ENCODE results near the gene ASB15. TPM values are rescaled to one million over a fixed set of nuclear protein-coding genes. Genes with fewer than 3 reads are reported as not detected.

Gene ASB15
- total RNA-seq, 4 donors from 2014 or later, result not detected

DNA sequence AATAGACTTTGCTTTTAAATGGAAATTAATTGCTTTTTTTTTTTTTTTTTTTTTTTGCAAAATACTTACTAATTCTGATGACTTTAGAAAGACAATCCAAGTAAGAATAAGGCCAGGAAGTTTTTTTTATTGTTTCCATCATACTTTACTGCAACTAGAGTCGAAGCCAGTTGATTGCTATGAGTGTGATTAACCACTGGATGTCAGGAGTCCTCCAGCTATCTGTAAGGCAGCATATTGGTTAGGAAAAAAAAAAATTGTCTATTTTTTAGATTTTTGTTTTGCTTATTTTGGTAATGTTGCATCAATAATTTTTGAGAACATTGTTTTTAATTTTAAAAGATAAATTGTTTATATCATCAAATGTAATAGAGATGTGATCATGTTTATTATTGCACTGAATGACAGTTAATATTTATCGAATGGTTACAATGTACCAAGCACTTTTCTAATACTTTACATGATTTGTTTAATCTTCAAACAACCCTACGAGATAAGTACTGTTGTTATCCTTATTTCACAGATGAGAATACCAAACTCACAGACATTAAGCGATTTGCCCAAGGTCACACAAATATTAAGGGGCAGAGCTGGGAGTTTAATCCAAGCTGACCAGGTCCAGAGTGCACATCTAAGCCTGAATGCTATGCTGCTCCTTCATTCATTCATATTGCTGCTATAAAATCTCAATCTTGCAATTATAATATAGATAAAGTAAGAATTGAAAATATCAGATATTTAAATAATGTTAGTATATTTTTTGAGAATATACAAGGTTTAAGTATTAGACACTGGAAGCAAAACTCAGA, 34.1 kb downstream of the ASB15 start:
- WGBS, 2 donors, result 49 to 55% methylated on average over 4 of the region's 4 CpGs
- TF ChIP-seq EP300 (IDR thresholded peaks at IDR 0.05), result no peak
- TF ChIP-seq, protein P1, sequence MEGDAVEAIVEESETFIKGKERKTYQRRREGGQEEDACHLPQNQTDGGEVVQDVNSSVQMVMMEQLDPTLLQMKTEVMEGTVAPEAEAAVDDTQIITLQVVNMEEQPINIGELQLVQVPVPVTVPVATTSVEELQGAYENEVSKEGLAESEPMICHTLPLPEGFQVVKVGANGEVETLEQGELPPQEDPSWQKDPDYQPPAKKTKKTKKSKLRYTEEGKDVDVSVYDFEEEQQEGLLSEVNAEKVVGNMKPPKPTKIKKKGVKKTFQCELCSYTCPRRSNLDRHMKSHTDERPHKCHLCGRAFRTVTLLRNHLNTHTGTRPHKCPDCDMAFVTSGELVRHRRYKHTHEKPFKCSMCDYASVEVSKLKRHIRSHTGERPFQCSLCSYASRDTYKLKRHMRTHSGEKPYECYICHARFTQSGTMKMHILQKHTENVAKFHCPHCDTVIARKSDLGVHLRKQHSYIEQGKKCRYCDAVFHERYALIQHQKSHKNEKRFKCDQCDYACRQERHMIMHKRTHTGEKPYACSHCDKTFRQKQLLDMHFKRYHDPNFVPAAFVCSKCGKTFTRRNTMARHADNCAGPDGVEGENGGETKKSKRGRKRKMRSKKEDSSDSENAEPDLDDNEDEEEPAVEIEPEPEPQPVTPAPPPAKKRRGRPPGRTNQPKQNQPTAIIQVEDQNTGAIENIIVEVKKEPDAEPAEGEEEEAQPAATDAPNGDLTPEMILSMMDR (IDR thresholded peaks at IDR 0.05), result peak in 3 of 5 experiments; percentile 12 to 34 (median 33)
- DNase-seq (ENCODE audit: low spot score in 2 of 2), result no peak
- no peaks in the 10 kb centered on the region for H3K4me1 ChIP-seq
- no peaks in the 10 kb centered on the region for H3K9me3 ChIP-seq
- no peak overlapping the region for H3K27ac ChIP-seq
- H3K27me3 ChIP-seq, result no peaks in the 10 kb centered on the region
- no peak overlapping the region for H3K4me3 ChIP-seq
- H3K36me3 ChIP-seq, result no peaks in the 10 kb centered on the region

DNA sequence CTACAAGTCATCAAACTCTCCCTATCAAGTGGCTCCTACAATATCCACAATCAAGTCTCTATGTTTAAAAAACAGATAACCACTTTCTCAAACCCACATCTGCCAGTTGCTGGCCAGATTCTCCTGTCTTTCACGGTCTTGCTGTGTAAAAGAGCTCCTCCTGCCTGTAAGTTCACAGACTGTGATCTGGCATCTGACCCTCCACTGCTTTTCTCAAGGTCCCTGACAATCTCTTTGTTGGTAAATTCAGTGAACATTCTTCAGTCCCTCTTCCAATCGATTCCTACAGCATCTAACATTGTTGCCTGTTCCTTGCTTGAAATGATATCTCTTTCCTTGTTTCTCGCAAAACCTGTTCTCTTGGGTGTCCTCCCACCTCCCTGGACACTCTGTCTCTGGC, 35.6 kb downstream of the ASB15 start:
- 57 to 66% methylated on average over 3 of the region's 3 CpGs for WGBS, 2 donors
- Histone ChIP-seq H3K27ac (no peak overlapping the region), H3K9me3 (no peaks in the 10 kb centered on the region), H3K27me3 (no peaks in the 10 kb centered on the region), H3K4me1 (no peaks in the 10 kb centered on the region), H3K4me3 (no peak overlapping the region), H3K36me3 (no peaks in the 10 kb centered on the region)
- DNase-seq (ENCODE audit: low spot score in 2 of 2), result no peak
- TF ChIP-seq, protein P1 (IDR thresholded peaks at IDR 0.05), result no peak
- no peak for TF ChIP-seq EP300 (IDR thresholded peaks at IDR 0.05)
- no peak for TF ChIP-seq POLR2A (IDR thresholded peaks at IDR 0.05)

DNA sequence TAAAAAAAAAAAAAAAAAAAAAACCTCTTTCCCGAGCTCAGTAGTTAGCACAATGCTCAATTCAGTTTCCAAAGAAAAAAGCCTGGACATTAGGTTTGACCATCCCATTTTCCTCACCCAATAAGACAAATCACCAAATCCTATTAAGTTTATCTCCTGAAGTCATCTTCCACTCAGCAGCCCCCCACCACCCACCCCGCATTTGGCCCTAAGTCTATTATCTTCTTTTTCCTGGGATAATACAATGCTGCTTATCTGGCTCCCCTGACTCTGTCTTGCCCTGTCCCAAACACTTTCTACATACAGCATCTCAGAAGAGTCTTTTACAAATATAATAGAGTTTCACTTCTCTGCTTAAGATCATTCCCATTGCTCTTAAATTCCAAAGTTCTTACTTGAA, 36.3 kb downstream of the ASB15 start:
- H3K4me1 ChIP-seq, result no peaks in the 10 kb centered on the region
- H3K27ac ChIP-seq, result no peak overlapping the region
- H3K36me3 ChIP-seq, result no peaks in the 10 kb centered on the region
- H3K4me3 ChIP-seq, result no peak overlapping the region
- H3K9me3 ChIP-seq, result no peaks in the 10 kb centered on the region
- DNase-seq (ENCODE audit: low spot score in 2 of 2), result no peak
- H3K27me3 ChIP-seq, result no peaks in the 10 kb centered on the region
- TF ChIP-seq, protein P1 (IDR thresholded peaks at IDR 0.05), result no peak
- no peak for TF ChIP-seq EP300 (IDR thresholded peaks at IDR 0.05)
- TF ChIP-seq POLR2A (IDR thresholded peaks at IDR 0.05), result no peak
- 78 to 79% methylated on average over 2 of the region's 2 CpGs for WGBS, 2 donors

DNA sequence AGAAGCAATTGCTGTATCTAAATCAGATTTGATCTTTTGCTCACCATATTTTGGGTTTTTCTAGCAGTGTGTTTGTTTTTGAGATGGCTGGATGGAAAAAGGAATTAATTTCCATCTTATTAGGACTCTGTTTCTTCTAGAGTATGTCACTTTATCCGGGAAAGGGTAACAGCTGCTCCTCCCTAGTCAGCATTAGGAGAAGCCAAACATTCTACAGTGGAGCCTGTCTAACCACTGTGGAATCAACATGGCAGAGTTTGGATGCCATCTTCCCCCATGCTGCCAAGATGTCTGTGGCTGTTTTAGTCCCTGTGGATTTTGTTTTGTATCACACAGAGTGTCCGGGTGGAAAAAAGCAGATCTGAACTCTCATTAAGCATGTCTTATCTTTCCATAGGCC, 38.0 kb downstream of the ASB15 start:
- peaks cover 0 to 15% (median 0%) of the 10 kb centered on the region in 4 donors for H3K4me1 ChIP-seq
- H3K36me3 ChIP-seq, result no peaks in the 10 kb centered on the region
- no peak overlapping the region for H3K4me3 ChIP-seq
- no peaks in the 10 kb centered on the region for H3K27me3 ChIP-seq
- H3K9me3 ChIP-seq, result no peaks in the 10 kb centered on the region
- WGBS, 2 donors, result 88 to 92% methylated on average over 2 of the region's 2 CpGs
- DNase-seq (ENCODE audit: low spot score in 2 of 2), result no peak
- H3K27ac ChIP-seq, result no peak overlapping the region
- TF ChIP-seq, protein P1 (IDR thresholded peaks at IDR 0.05), result no peak
- TF ChIP-seq EP300 (IDR thresholded peaks at IDR 0.05), result no peak
- no peak for TF ChIP-seq POLR2A (IDR thresholded peaks at IDR 0.05)

DNA sequence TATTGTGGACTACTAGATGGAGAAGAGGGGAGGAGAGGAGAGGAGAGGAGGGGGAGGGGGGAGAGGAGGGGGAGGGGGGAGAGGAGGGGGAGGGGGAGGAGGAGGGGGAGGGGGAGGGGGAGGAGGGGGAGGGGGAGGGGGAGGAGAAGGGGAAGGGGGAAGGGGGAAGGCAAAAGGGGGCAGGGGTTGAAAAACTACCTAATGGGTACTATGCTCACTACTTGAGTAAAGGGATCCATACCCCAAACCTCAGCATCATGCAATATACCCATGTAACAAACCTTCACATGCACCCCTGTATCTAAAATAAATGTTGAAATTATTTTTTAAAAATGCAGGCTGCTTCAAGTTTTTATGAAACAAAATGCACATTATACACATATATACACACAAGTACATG, 39.0 kb downstream of the ASB15 start:
- Histone ChIP-seq H3K9me3 (no peaks in the 10 kb centered on the region), H3K4me3 (no peak overlapping the region), H3K27ac (no peak overlapping the region), H3K4me1 (peaks cover 0 to 16% (median 0%) of the 10 kb centered on the region in 4 donors), H3K36me3 (no peaks in the 10 kb centered on the region), H3K27me3 (no peaks in the 10 kb centered on the region)
- DNase-seq (ENCODE audit: low spot score in 2 of 2), result no peak
- no peak for TF ChIP-seq POLR2A (IDR thresholded peaks at IDR 0.05)
- TF ChIP-seq, protein P1 (IDR thresholded peaks at IDR 0.05), result no peak
- TF ChIP-seq EP300 (IDR thresholded peaks at IDR 0.05), result no peak
